ENCODE results near the gene PGAM1.
"Not testable (repeated sequence)": the region's sequence is repeated elsewhere in the genome, so short reads cannot be mapped to it uniquely, and the experiment has no call there.

PGAM1 gene

GRCh38 chr10:97400665-97401454 is 25.1 kb upstream of the PGAM1 start, which contains the start of gene RRP12:
RRP12 (minus strand) TSS chr10:97401340; CDS start chr10:97401231, 109 bp downstream.
- peaks cover 19% of the 10 kb centered on the region for H3K4me1 Mint-ChIP-seq
- ATAC-seq = peak; percentile 99
- no peaks in the 10 kb centered on the region for H3K27me3 Mint-ChIP-seq
- peaks cover 5% of the 10 kb centered on the region for H3K36me3 Mint-ChIP-seq
- H3K9me3 Mint-ChIP-seq = no peaks in the 10 kb centered on the region
- peak within 1 kb of the TSS; percentile 98 for H3K4me3 Mint-ChIP-seq
- H3K27ac Mint-ChIP-seq = peak within 1 kb of the TSS; percentile 96

GRCh38 chr10:97401455-97401919 is 24.5 kb upstream of the PGAM1 start:
- Mint-ChIP-seq H3K4me3 (peak overlapping the region; percentile 98), H3K27me3 (no peaks in the 10 kb centered on the region), H3K27ac (peak overlapping the region; percentile 96), H3K4me1 (peaks cover 22% of the 10 kb centered on the region), H3K9me3 (no peaks in the 10 kb centered on the region), H3K36me3 (no peaks in the 10 kb centered on the region)
- no peak for ATAC-seq

DNA sequence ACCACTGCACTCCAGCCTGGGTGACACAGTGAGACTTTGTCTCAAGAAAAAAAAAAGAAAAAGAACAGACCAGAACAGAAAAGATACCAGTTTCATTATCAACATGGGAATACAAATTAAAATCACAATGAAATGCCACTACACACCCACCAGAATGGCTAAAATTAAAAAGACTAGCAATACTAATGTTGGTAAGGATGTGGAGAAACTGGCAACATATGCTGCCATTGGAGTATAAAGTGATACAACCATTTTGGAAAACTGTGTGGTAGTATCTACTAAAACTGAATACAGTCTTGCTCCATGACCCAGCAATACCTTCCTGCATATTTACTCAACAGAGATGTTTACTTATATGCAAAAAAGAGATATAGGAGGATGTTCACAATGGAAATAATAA is 21.9 kb upstream of the PGAM1 start:
- Mint-ChIP-seq H3K27ac (no peak overlapping the region), H3K4me3 (no peak overlapping the region), H3K4me1 (peaks cover 28% of the 10 kb centered on the region), H3K36me3 (no peaks in the 10 kb centered on the region), H3K27me3 (no peaks in the 10 kb centered on the region), H3K9me3 (no peaks in the 10 kb centered on the region)
- no peak for ATAC-seq

GRCh38 chr10:97406064-97406463 is 19.9 kb upstream of the PGAM1 start:
- H3K27ac Mint-ChIP-seq = no peak overlapping the region

GRCh38 chr10:97406483-97406882 is 19.5 kb upstream of the PGAM1 start:
- not testable (repeated sequence) for H3K4me3 Mint-ChIP-seq, H3K36me3 Mint-ChIP-seq, H3K27me3 Mint-ChIP-seq, H3K27ac Mint-ChIP-seq, ATAC-seq, H3K9me3 Mint-ChIP-seq
- peaks cover 12% of the 10 kb centered on the region for H3K4me1 Mint-ChIP-seq

More at GRCh38 chr10:97406064-97406463, 19.9 kb upstream of the PGAM1 start:
- peaks cover 16% of the 10 kb centered on the region for H3K4me1 Mint-ChIP-seq
- no peaks in the 10 kb centered on the region for H3K27me3 Mint-ChIP-seq
- H3K9me3 Mint-ChIP-seq = no peaks in the 10 kb centered on the region
- H3K4me3 Mint-ChIP-seq = no peak overlapping the region
- ATAC-seq = no peak
- no peaks in the 10 kb centered on the region for H3K36me3 Mint-ChIP-seq

- no peak overlapping the region for H3K27ac Mint-ChIP-seq
- ATAC-seq = peak; percentile 98
- H3K4me1 Mint-ChIP-seq = peaks cover 10% of the 10 kb centered on the region
- H3K4me3 Mint-ChIP-seq = peak overlapping the region; percentile 41
- H3K36me3 Mint-ChIP-seq = no peaks in the 10 kb centered on the region
- H3K27me3 Mint-ChIP-seq = no peaks in the 10 kb centered on the region
- H3K9me3 Mint-ChIP-seq = no peaks in the 10 kb centered on the region
These were observed 18.6 kb upstream of the PGAM1 start for GRCh38 chr10:97407211-97407951.

DNA sequence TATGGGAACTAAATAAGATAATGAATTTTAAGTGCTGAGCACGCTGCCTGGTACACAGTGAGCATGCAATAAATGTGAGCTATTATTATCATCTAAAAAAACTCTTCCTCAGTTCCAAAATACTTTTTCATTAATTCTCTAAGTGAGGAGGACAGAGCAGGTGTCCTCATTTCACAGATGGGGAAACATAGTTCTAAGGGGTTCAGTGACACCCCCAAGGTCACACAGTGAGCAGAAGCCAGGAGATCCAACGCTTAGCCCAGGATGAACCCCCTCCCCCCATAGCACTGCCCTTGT is 18.1 kb upstream of the PGAM1 start:
- Mint-ChIP-seq H3K27me3 (no peaks in the 10 kb centered on the region), H3K4me3 (no peak overlapping the region), H3K27ac (no peak overlapping the region), H3K36me3 (no peaks in the 10 kb centered on the region), H3K4me1 (peaks cover 10% of the 10 kb centered on the region), H3K9me3 (no peaks in the 10 kb centered on the region)
- no peak for ATAC-seq

DNA sequence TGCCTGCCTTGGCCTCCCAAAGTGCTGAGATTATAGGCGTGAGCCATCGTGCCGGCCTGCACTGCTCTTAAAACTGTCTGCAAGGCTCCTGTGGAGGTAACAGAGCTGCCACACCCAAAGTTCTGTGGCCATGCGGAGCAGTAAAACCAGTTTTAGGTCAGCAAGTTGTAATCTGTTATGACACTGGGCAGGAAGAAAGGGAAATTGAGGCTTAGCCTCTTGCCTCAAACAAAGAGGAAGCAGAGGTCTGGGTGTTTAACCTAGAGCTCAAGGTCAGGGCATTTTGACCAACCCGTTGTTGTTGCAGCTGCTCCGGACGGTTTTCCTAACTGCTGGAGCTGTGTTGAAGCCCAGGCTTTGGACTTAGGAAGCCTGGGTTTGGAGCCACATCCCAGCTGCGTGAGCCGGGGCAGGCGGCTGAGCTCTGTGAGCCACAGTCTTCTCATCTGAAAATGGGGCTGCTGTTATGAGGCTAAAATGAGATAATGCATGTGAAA is 17.4 kb upstream of the PGAM1 start:
- no peak overlapping the region for H3K27ac Mint-ChIP-seq
- no peaks in the 10 kb centered on the region for H3K27me3 Mint-ChIP-seq
- H3K4me1 Mint-ChIP-seq = peaks cover 11% of the 10 kb centered on the region
- no peaks in the 10 kb centered on the region for H3K36me3 Mint-ChIP-seq
- ATAC-seq = no peak
- H3K9me3 Mint-ChIP-seq = no peaks in the 10 kb centered on the region
- no peak overlapping the region for H3K4me3 Mint-ChIP-seq

DNA sequence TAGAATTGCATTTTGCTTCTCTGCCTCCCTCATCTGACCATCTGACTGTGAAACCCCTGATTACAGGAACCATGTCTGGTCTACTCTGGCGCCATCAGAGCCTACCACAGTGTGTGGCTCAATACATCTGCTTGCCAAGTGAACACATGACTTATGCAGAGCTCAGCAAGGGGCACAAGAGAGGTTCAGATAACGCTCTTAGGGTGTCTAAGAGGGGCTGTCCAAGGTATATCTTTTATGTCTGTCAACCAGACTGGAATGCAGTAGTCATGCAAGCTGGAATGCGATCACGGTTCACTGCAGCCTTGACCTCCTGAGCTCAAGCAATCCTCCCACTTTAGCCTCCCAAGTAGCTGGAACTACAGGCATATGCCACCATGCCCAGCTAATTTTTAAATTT is 14.6 kb upstream of the PGAM1 start:
- no peaks in the 10 kb centered on the region for H3K36me3 Mint-ChIP-seq
- H3K27ac Mint-ChIP-seq = no peak overlapping the region
- H3K9me3 Mint-ChIP-seq = no peaks in the 10 kb centered on the region
- no peak for ATAC-seq
- peaks cover 15% of the 10 kb centered on the region for H3K4me1 Mint-ChIP-seq
- no peaks in the 10 kb centered on the region for H3K27me3 Mint-ChIP-seq
- no peak overlapping the region for H3K4me3 Mint-ChIP-seq

DNA sequence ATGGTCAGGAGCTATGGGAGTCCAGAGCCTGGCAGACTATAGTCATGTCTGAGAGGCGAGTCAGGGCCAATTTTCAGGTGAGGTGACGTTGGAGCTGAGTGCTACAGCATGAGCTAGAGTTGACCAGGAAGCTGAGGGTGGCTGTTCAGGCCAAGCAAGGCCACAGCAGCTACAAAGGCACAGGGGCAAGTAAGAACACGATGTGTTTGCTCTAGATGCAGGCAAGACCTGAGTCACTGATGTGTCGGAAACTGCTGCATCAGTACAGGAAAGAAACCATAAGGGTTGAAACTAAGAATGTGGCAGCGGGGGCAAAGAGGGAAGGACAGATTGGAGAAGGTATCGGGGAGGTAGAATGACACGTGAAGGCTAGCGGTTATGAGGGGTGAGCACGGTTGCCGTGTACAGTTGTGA is 13.1 kb upstream of the PGAM1 start:
- H3K27ac Mint-ChIP-seq = no peak overlapping the region
- H3K9me3 Mint-ChIP-seq = no peaks in the 10 kb centered on the region
- H3K36me3 Mint-ChIP-seq = no peaks in the 10 kb centered on the region
- H3K4me3 Mint-ChIP-seq = no peak overlapping the region
- no peaks in the 10 kb centered on the region for H3K27me3 Mint-ChIP-seq
- H3K4me1 Mint-ChIP-seq = peaks cover 21% of the 10 kb centered on the region
- ATAC-seq = no peak

- Mint-ChIP-seq H3K4me1 (peaks cover 40% of the 10 kb centered on the region), H3K27me3 (no peaks in the 10 kb centered on the region), H3K4me3 (no peak overlapping the region), H3K9me3 (no peaks in the 10 kb centered on the region), H3K36me3 (no peaks in the 10 kb centered on the region), H3K27ac (peak overlapping the region; percentile 31)
- ATAC-seq = no peak
These were observed 9.4 kb upstream of the PGAM1 start for GRCh38 chr10:97416565-97416964.

DNA sequence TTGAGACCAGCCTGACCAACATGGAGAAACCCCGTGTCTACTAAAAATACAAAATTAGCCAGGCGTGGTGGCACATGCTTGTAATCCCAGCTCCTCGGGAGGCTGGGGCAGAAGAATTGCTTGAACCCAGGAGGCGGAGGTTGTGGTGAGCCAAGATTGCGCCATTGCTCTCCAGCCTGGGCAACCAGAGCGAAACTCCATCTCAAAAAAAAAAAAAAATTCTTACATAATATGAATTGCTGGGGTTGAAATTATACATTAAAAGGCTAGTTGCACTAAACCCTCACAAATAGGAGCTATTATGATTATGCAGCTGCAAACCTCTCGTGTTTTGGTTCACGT is 2.3 kb upstream of the PGAM1 start:
- H3K9me3 Mint-ChIP-seq, H3K36me3 Mint-ChIP-seq, ATAC-seq, H3K4me3 Mint-ChIP-seq, H3K27me3 Mint-ChIP-seq: not testable (repeated sequence)
- peak overlapping the region; percentile 81 for H3K27ac Mint-ChIP-seq
- peaks cover 35% of the 10 kb centered on the region for H3K4me1 Mint-ChIP-seq

GRCh38 chr10:97426776-97427570 is 982 bp downstream of the PGAM1 start:
- no peaks in the 10 kb centered on the region for H3K9me3 Mint-ChIP-seq
- H3K36me3 Mint-ChIP-seq = peaks cover 8% of the 10 kb centered on the region
- no peaks in the 10 kb centered on the region for H3K27me3 Mint-ChIP-seq
- ATAC-seq = no peak
- peak overlapping the region; percentile 85 for H3K4me3 Mint-ChIP-seq
- peak overlapping the region; percentile 92 for H3K27ac Mint-ChIP-seq
- peaks cover 30% of the 10 kb centered on the region for H3K4me1 Mint-ChIP-seq

GRCh38 chr10:97427571-97428179 is 1.7 kb downstream of the PGAM1 start:
- H3K27me3 Mint-ChIP-seq = no peaks in the 10 kb centered on the region
- H3K27ac Mint-ChIP-seq = peak overlapping the region; percentile 92
- H3K4me1 Mint-ChIP-seq = peaks cover 30% of the 10 kb centered on the region
- H3K36me3 Mint-ChIP-seq = peaks cover 11% of the 10 kb centered on the region
- H3K9me3 Mint-ChIP-seq = no peaks in the 10 kb centered on the region
- no peak for ATAC-seq
- H3K4me3 Mint-ChIP-seq = peak overlapping the region; percentile 85

GRCh38 chr10:97428572-97428981 is 2.6 kb downstream of the PGAM1 start:
- Mint-ChIP-seq H3K27ac (peak overlapping the region; percentile 92), H3K36me3 (peaks cover 15% of the 10 kb centered on the region), H3K4me1 (peaks cover 22% of the 10 kb centered on the region), H3K27me3 (no peaks in the 10 kb centered on the region), H3K4me3 (peak overlapping the region; percentile 85), H3K9me3 (no peaks in the 10 kb centered on the region)
- ATAC-seq = no peak

All from stimulated activated memory B cell treated with anti-CD40 and anti-IgM and Interleukin-4, amounts not matched to agents 10 μg/mL and 1 μg/mL and 100 μg/mL, for 72 hours (primary cell).